Osteocyte (in vitro differentiated cells): ENCODE data around the gene DLG4. TPM values are rescaled to one million over a fixed set of nuclear protein-coding genes. Genes with fewer than 3 reads are reported as not detected.

Experiments
- DNase-seq: peaks from one replicate; pipeline ENCODE4 v3.0.0; 2021; ENCODE audit warnings: mixed read lengths; ENCODE audit not compliant: unreplicated experiment; ENCODE audit errors: extremely low spot score
- H3K27ac Mint-ChIP-seq: one replicate; pipeline ENCODE4 v1.8.0; 2021; ENCODE audit warnings: mild to moderate bottlenecking, mixed read lengths; ENCODE audit not compliant: unreplicated experiment
- H3K27me3 Mint-ChIP-seq: one replicate; pipeline ENCODE4 v1.8.0; 2021; ENCODE audit warnings: mixed read lengths; ENCODE audit not compliant: unreplicated experiment
- H3K36me3 Mint-ChIP-seq: one replicate; pipeline ENCODE4 v1.8.0; 2021; ENCODE audit warnings: mixed read lengths; ENCODE audit not compliant: unreplicated experiment
- H3K4me1 Mint-ChIP-seq: one replicate; pipeline ENCODE4 v1.8.0; 2021; ENCODE audit warnings: mixed read lengths; ENCODE audit not compliant: unreplicated experiment
- H3K4me3 Mint-ChIP-seq: one replicate; pipeline ENCODE4 v1.8.0; 2021; ENCODE audit warnings: mild to moderate bottlenecking, moderate library complexity, mixed read lengths; ENCODE audit not compliant: unreplicated experiment
- H3K9me3 Mint-ChIP-seq: one replicate; pipeline ENCODE4 v1.8.0; 2021; ENCODE audit warnings: mixed read lengths; ENCODE audit not compliant: unreplicated experiment
- CTCF ChIP-seq: fragments of 200-600 bp; sonication (generic); IDR thresholded peaks from 2 replicates; pipeline ENCODE4 v1.5.0; 2021; ENCODE audit warnings: antibody characterized with exemption, mild to moderate bottlenecking, moderate library complexity
- total RNA-seq: library from RNA; stranded (reverse); gene quantifications from 2 replicates; pipeline ENCODE4 v1.2.1, GENCODE V29; 2021

The DLG4 gene
- total RNA-seq, 1 donor from 2014 or later, result 38.5 TPM

- H3K36me3 Mint-ChIP-seq, result no peaks in the 10 kb centered on the region
- H3K27ac Mint-ChIP-seq, result peak overlapping the region; percentile 98
- H3K4me3 Mint-ChIP-seq, result peak overlapping the region; percentile 83
- H3K9me3 Mint-ChIP-seq, result no peaks in the 10 kb centered on the region
- no peak for DNase-seq
- no peak for TF ChIP-seq CTCF
- peaks cover 70% of the 10 kb centered on the region for H3K4me1 Mint-ChIP-seq
- no peaks in the 10 kb centered on the region for H3K27me3 Mint-ChIP-seq
Observed at GRCh38 chr17:7217113-7217987, 2.3 kb downstream of the DLG4 start.

- no peaks in the 10 kb centered on the region for H3K27me3 Mint-ChIP-seq
- TF ChIP-seq CTCF, result no peak
- no peak for DNase-seq
- H3K4me1 Mint-ChIP-seq, result peaks cover 70% of the 10 kb centered on the region
- no peaks in the 10 kb centered on the region for H3K9me3 Mint-ChIP-seq
- no peaks in the 10 kb centered on the region for H3K36me3 Mint-ChIP-seq
- peak overlapping the region; percentile 98 for H3K27ac Mint-ChIP-seq
- H3K4me3 Mint-ChIP-seq, result peak overlapping the region; percentile 69
Observed at GRCh38 chr17:7216242-7217112, 3.2 kb downstream of the DLG4 start.

GRCh38 chr17:7215652-7216180, 3.9 kb downstream of the DLG4 start:
- H3K4me1 Mint-ChIP-seq, result peaks cover 63% of the 10 kb centered on the region

GRCh38 chr17:7215136-7215638, 4.4 kb downstream of the DLG4 start:
- peak overlapping the region; percentile 92 for H3K4me3 Mint-ChIP-seq
- TF ChIP-seq CTCF, result no peak
- no peaks in the 10 kb centered on the region for H3K9me3 Mint-ChIP-seq
- peaks cover under 1% of the 10 kb centered on the region for H3K36me3 Mint-ChIP-seq
- H3K4me1 Mint-ChIP-seq, result peaks cover 58% of the 10 kb centered on the region
- DNase-seq, result no peak
- peak overlapping the region; percentile 98 for H3K27ac Mint-ChIP-seq
- no peaks in the 10 kb centered on the region for H3K27me3 Mint-ChIP-seq

More at GRCh38 chr17:7215652-7216180, 3.9 kb downstream of the DLG4 start:
- Mint-ChIP-seq H3K27me3 (no peaks in the 10 kb centered on the region), H3K36me3 (no peaks in the 10 kb centered on the region), H3K27ac (peak overlapping the region; percentile 98), H3K9me3 (no peaks in the 10 kb centered on the region), H3K4me3 (peak overlapping the region; percentile 92)
- no peak for DNase-seq
- TF ChIP-seq CTCF, result no peak
